HepG2 (cell line): ENCODE results near the gene SMAD3. TPM values are rescaled to one million over a fixed set of nuclear protein-coding genes. Genes with fewer than 3 reads are reported as not detected.

Experiments
- ATF6 ChIP-seq: sonication (generic); formaldehyde crosslinking; conservative IDR thresholded peaks from 2 replicates; pipeline ENCODE4 v1.4.0; 2020; ENCODE audit warnings: missing genetic modification reagents
- BRCA1 ChIP-seq: sonication (generic); formaldehyde crosslinking; IDR thresholded peaks from 2 replicates; pipeline ENCODE4 v1.4.0; 2020; ENCODE audit warnings: missing genetic modification reagents
- ELF4 ChIP-seq: sonication (generic); formaldehyde crosslinking; IDR thresholded peaks from 2 replicates; pipeline ENCODE4 v1.5.0; 2020; ENCODE audit warnings: missing genetic modification reagents, mild to moderate bottlenecking, moderate library complexity, borderline replicate concordance
- FOXK2 ChIP-seq: fragments of 450-650 bp; IDR thresholded peaks from 2 replicates; pipeline ENCODE4 v1.6.1; 2016
- HHEX ChIP-seq: IDR thresholded peaks from 2 replicates; pipeline ENCODE4 v1.6.1; 2016; ENCODE audit warnings: control low read depth
- HMG20B ChIP-seq: conservative IDR thresholded peaks from 2 replicates; pipeline ENCODE4 v1.6.1; 2016; ENCODE audit warnings: missing genetic modification reagents, missing compliant biosample characterization
- SMARCE1 ChIP-seq: fragments of 450-650 bp; IDR thresholded peaks from 2 replicates; pipeline ENCODE4 v1.6.1; 2017; ENCODE audit warnings: borderline replicate concordance
- SP1 ChIP-seq, 2 experiments: fragments of 450-650 bp in 1 of 2; sonication (generic) in 1 of 2; formaldehyde crosslinking in 1 of 2; IDR thresholded peaks; 2 replicates each; pipeline versions ENCODE4 v1.4.0 to v1.6.1; 2016 to 2020; ENCODE audit warnings: missing genetic modification reagents in 1 of 2
- ZBTB37 ChIP-seq: sonication (generic); formaldehyde crosslinking; IDR thresholded peaks from 2 replicates; pipeline ENCODE4 v1.4.0; 2020; ENCODE audit warnings: mild to moderate bottlenecking, missing genetic modification reagents
- ZBTB44 ChIP-seq: sonication (generic); formaldehyde crosslinking; IDR thresholded peaks from 2 replicates; pipeline ENCODE4 v1.4.0; 2020; ENCODE audit warnings: missing genetic modification reagents
- ZBTB49 ChIP-seq: sonication (generic); formaldehyde crosslinking; IDR thresholded peaks from 2 replicates; pipeline ENCODE4 v1.4.0; 2020; ENCODE audit warnings: missing genetic modification reagents, borderline replicate concordance
- ZNF124 ChIP-seq: sonication (generic); formaldehyde crosslinking; IDR thresholded peaks from 2 replicates; pipeline ENCODE4 v1.4.0; 2020; ENCODE audit warnings: missing genetic modification reagents
- ZNF543 ChIP-seq: sonication (generic); formaldehyde crosslinking; IDR thresholded peaks from 2 replicates; pipeline ENCODE4 v1.4.0; 2020; ENCODE audit warnings: mild to moderate bottlenecking, missing genetic modification reagents
- ZNF674 ChIP-seq: sonication (generic); formaldehyde crosslinking; IDR thresholded peaks from 2 replicates; pipeline ENCODE4 v1.5.0; 2020; ENCODE audit warnings: low read depth, mild to moderate bottlenecking, missing genetic modification reagents
- polyA plus RNA-seq, 8 experiments: library from polyadenylated mRNA; depleted of rRNA in 3 of 8; stranded (reverse) in 7 of 8; unstranded in 1 of 8; fragments of >200 nt; fragmentation: Illumina TruSeq in 4 of 8; extraction: Trizol in 4 of 8; gene quantifications; 2 replicates each; pipeline versions ENCODE4 v1.2.1 to v1.2.3, GENCODE V29; 2011 to 2016; ENCODE audit warnings: low read depth in 4 of 8, missing spikeins in 1 of 8, mixed read lengths in 1 of 8; ENCODE audit not compliant: insufficient read depth in 1 of 8
- total RNA-seq, 5 experiments: library from RNA; depleted of rRNA; stranded (reverse); fragments of >200 nt; fragmentation: Illumina TruSeq; extraction: Trizol; gene quantifications; 2 replicates each; pipeline ENCODE4 v1.2.3, GENCODE V29; 2016; ENCODE audit warnings: low read depth in 1 of 5
- TF ChIP-seq, protein P1 (sequence below): IDR thresholded peaks from 2 replicates; pipeline ENCODE4 v1.6.1; 2016; ENCODE audit warnings: low read depth

SMAD3 gene
- total and polyA plus RNA-seq, 2 of the 13 experiments (the other 11 are each of a cell fraction or from before 2014, with no cell fraction given): 8.6 to 56.3 TPM

DNA sequence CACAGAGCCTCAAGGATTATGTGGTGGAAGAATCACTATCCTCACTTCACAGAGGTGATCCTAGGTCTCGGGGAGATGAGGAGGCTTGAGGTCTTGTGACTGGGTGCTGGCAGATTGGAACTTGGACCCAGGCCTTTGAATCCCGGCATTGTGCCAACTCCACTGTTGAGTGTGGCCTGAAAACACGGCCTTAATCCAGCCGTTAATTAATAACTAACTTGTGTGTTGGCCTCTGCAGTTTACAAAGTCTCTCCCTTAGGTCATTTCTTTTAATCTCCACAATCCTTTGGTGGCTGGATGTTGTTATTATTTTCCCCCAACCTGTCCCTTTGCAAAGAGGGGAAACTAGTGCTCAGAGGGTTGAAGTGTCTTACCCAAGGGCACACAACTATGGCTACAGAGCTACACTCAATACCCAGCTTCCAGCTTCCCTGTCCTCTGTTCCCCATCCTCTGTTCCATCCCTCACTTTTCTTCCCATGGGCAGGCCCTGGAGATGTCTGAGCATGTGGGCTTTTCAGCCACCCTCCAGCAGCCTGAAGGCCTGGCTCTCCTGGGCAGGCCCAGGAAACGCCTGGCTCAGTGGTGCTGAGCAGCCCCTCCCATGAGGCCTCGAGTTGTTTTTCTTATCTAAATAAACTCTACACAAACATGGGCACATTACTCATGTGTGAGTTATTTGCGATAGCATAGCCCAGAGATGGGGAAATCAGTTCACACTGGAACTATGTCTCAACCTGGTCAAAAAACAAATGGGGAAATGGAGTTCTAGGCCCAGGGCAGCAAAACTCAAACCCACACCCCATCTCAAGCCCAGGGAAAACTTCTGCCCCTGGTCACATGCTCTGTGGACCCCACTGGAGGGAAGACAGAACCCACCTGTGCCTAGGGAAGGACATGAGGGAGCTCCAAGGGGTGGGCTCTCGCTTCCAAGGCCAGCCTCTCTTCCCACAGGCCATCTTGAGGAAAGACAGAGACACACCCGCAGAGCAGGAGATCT is 16.8 kb upstream of the SMAD3 start (continued):
- no peak for TF ChIP-seq SMARCE1
- 0 out of 2 replicates have a peak, but pooled peaks have one; percentile 44 for TF ChIP-seq HMG20B
- no peak for TF ChIP-seq ZBTB49 (CRISPR knock-in tag)
- peak; percentile 48; the same call in 1 of the 2 replicates for TF ChIP-seq HHEX (CRISPR knock-in tag)
- 0 out of 2 replicates have a peak, but pooled peaks have one; percentile 37 for TF ChIP-seq ELF4 (CRISPR knock-in tag)
- TF ChIP-seq ZNF124 (CRISPR knock-in tag): no peak
- no peak for TF ChIP-seq ATF6 (CRISPR knock-in tag)
- TF ChIP-seq, protein P1, sequence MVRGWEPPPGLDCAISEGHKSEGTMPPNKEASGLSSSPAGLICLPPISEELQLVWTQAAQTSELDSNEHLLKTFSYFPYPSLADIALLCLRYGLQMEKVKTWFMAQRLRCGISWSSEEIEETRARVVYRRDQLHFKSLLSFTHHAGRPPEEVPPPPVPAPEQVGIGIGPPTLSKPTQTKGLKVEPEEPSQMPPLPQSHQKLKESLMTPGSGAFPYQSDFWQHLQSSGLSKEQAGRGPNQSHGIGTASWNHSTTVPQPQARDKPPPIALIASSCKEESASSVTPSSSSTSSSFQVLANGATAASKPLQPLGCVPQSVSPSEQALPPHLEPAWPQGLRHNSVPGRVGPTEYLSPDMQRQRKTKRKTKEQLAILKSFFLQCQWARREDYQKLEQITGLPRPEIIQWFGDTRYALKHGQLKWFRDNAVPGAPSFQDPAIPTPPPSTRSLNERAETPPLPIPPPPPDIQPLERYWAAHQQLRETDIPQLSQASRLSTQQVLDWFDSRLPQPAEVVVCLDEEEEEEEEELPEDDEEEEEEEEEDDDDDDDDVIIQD (CRISPR knock-in tag): 0 out of 2 replicates have a peak, but pooled peaks have one; percentile 47
- no peak for TF ChIP-seq ZBTB44
- TF ChIP-seq SP1 (IDR thresholded peaks at IDR 0.05): no peak
- no peak; the same call in 1 of the 2 replicates for TF ChIP-seq SP1 (CRISPR knock-in tag; IDR thresholded peaks at IDR 0.05)
- TF ChIP-seq BRCA1: 0 out of 2 replicates have a peak, but pooled peaks have one; percentile 61
- TF ChIP-seq ZNF543 (CRISPR knock-in tag): 0 out of 2 replicates have a peak, but pooled peaks have one; percentile 21
- TF ChIP-seq ZNF674: no peak
- no peak for TF ChIP-seq ZBTB37 (CRISPR knock-in tag)
- TF ChIP-seq FOXK2: no peak
